Tibial nerve (tissue), 4 donors: ENCODE results near the gene TAS2R30. TPM values are rescaled to one million over a fixed set of nuclear protein-coding genes. Genes with fewer than 3 reads are reported as not detected.

Experiments used
- DNase-seq, 2 donors: peaks; one replicate each; pipeline ENCODE4 v3.0.0-alpha.2; 2019; ENCODE audit warnings: low spot score in 2 of 2
- H3K27ac ChIP-seq, 4 donors: fragments of 200-600 bp; sonication (generic) in 3 of 4; one replicate each; pipeline ENCODE4 v1.5.1; 2017 to 2019; ENCODE audit warnings: mild to moderate bottlenecking in 1 of 4
- H3K27me3 ChIP-seq, 2 donors: fragments of 200-600 bp; sonication (generic) in 1 of 2; one replicate each; pipeline versions ENCODE4 v1.5.1 to v1.6.0; 2017 to 2019
- H3K36me3 ChIP-seq, 3 donors: fragments of 200-600 bp; sonication (generic); one replicate each; pipeline ENCODE4 v1.5.1; 2018 to 2019
- H3K4me1 ChIP-seq, 4 donors: fragments of 200-600 bp; sonication (generic) in 3 of 4; one replicate each; pipeline ENCODE4 v1.5.1; 2017 to 2019
- H3K4me3 ChIP-seq, 4 donors: fragments of 200-600 bp; sonication (generic) in 3 of 4; one replicate each; pipeline ENCODE4 v1.5.1; 2017 to 2019; ENCODE audit warnings: mild to moderate bottlenecking in 1 of 4, moderate library complexity in 1 of 4
- H3K9me3 ChIP-seq, 4 donors: fragments of 200-600 bp; sonication (generic) in 3 of 4; one replicate each; pipeline ENCODE4 v1.5.1; 2017 to 2019
- EP300 ChIP-seq, 2 donors: sonication (generic); formaldehyde crosslinking; IDR thresholded peaks; one replicate each; pipeline ENCODE4 v1.6.1; 2017; ENCODE audit warnings: antibody characterized with exemption in 2 of 2, mild to moderate bottlenecking in 1 of 2
- POLR2A ChIP-seq, 2 donors: fragments of 450-650 bp; IDR thresholded peaks; one replicate each; pipeline ENCODE4 v1.6.1; 2017; ENCODE audit warnings: antibody characterized with exemption in 2 of 2, mild to moderate bottlenecking in 2 of 2, moderate library complexity in 2 of 2
- WGBS, 2 donors: methylation state at CpG; one replicate each; pipeline ENCODE4 v1.1.5; 2018; 5-methylcytosine and 5-hydroxymethylcytosine counted together
- total RNA-seq, 4 donors: library from RNA; depleted of rRNA; stranded (reverse); fragments of >200 nt; gene quantifications; one replicate each; pipeline ENCODE4 v1.1.0, GENCODE V29; 2016
- TF ChIP-seq, protein P1 (sequence below), 5 experiments: fragments of 200-600 bp in 3 of 5; fragments of 450-650 bp in 2 of 5; sonication (generic) in 3 of 5; IDR thresholded peaks; one replicate each; pipeline ENCODE4 v1.5.1; 2016 to 2019; ENCODE audit warnings: antibody characterized with exemption in 5 of 5, mild to moderate bottlenecking in 3 of 5, moderate library complexity in 2 of 5

The TAS2R30 gene
- total RNA-seq, 4 donors from 2014 or later = 4.9 to 9.0 (median 6.3) TPM

DNA sequence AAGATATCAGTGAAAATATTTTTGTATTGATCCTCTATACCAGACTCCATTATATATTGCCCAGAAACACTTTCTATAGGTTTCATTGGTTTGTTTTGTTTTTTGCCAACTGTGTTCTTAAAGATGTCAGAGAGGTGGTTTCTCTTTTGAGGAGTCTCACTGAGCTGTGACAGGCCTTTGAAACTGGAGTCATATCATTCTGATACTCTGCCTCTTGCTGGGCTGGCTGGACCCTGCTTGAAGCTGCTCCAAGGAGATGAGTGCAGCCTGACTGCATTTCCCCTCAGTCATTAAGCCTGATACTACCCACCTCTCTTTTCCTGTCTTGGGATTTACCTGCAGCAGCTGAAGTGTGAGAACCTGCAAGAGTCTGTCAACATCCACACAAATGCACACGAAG lies 16.4 kb upstream of the TAS2R30 start:
- WGBS, 2 donors = 59 to 68% methylated on average over 1 of the region's 1 CpG

DNA sequence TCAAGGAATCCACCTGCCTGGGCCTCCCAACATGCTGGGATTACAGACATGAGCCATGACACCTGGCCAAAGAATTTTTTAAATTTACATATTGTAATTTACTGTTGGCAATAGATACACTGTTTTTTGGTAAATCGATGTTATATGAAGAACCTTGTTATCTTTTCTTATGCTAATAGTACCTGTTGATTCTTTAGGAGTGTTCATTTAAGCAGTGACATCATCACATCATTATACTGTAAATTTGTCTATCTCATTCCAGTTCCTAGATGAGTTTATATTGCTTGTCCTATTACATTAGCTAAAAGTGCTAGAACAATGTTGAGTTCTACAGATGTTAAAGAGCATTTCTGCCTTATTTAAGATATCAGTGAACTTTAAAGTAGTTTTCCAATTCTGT lies 13.0 kb upstream of the TAS2R30 start:
- no peaks in the 10 kb centered on the region for H3K27me3 ChIP-seq
- TF ChIP-seq POLR2A (IDR thresholded peaks at IDR 0.05) = no peak
- TF ChIP-seq, protein P1, sequence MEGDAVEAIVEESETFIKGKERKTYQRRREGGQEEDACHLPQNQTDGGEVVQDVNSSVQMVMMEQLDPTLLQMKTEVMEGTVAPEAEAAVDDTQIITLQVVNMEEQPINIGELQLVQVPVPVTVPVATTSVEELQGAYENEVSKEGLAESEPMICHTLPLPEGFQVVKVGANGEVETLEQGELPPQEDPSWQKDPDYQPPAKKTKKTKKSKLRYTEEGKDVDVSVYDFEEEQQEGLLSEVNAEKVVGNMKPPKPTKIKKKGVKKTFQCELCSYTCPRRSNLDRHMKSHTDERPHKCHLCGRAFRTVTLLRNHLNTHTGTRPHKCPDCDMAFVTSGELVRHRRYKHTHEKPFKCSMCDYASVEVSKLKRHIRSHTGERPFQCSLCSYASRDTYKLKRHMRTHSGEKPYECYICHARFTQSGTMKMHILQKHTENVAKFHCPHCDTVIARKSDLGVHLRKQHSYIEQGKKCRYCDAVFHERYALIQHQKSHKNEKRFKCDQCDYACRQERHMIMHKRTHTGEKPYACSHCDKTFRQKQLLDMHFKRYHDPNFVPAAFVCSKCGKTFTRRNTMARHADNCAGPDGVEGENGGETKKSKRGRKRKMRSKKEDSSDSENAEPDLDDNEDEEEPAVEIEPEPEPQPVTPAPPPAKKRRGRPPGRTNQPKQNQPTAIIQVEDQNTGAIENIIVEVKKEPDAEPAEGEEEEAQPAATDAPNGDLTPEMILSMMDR (IDR thresholded peaks at IDR 0.05) = no peak
- TF ChIP-seq EP300 (IDR thresholded peaks at IDR 0.05) = no peak
- WGBS, 2 donors = 91 to 96% methylated on average over 1 of the region's 1 CpG

More for the DNA sequence above, 16.4 kb upstream of the TAS2R30 start:
- Histone ChIP-seq H3K4me1 (no peaks in the 10 kb centered on the region), H3K9me3 (peaks cover 0 to 7% (median 0%) of the 10 kb centered on the region in 4 donors), H3K4me3 (no peak overlapping the region), H3K27me3 (no peaks in the 10 kb centered on the region), H3K36me3 (peaks cover 0 to 8% (median 0%) of the 10 kb centered on the region in 3 donors), H3K27ac (no peak overlapping the region)
- TF ChIP-seq EP300 (IDR thresholded peaks at IDR 0.05) (no peak), POLR2A (IDR thresholded peaks at IDR 0.05) (no peak)
- TF ChIP-seq, protein P1 (IDR thresholded peaks at IDR 0.05) = no peak
- DNase-seq = no peak

DNA sequence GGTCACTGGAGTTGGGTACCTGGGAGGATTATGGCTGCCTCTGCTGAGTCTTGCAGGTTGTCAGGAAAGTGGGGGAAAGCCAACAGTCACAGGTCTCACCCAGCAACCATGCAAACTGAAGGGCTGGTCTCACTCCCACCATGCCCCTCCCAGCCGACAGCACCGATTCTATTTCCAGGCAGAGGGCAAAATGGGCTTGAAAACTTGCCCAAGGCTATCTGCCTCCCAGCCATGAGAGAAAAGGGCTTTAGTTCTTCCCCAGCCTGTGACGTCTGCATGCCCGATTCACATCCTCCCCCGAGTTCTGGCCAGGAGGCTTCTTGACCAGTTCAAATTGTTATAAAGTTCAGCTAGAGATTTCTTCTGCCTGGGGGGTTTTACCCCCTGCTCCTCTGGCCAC lies 9.9 kb upstream of the TAS2R30 start:
- no peaks in the 10 kb centered on the region for H3K4me1 ChIP-seq
- H3K4me3 ChIP-seq = no peak overlapping the region
- DNase-seq = no peak
- no peak overlapping the region for H3K27ac ChIP-seq
- WGBS, 2 donors = 73 to 92% methylated on average over 5 of the region's 5 CpGs
- TF ChIP-seq, protein P1 (IDR thresholded peaks at IDR 0.05) = no peak
- no peak for TF ChIP-seq POLR2A (IDR thresholded peaks at IDR 0.05)
- no peak for TF ChIP-seq EP300 (IDR thresholded peaks at IDR 0.05)
- H3K27me3 ChIP-seq = no peaks in the 10 kb centered on the region
- peaks cover 0 to 34% (median 0%) of the 10 kb centered on the region in 3 donors for H3K36me3 ChIP-seq
- peaks cover 0 to 26% (median 3%) of the 10 kb centered on the region in 4 donors for H3K9me3 ChIP-seq

More for the DNA sequence above, 13.0 kb upstream of the TAS2R30 start:
- Histone ChIP-seq H3K27ac (no peak overlapping the region), H3K4me3 (no peak overlapping the region), H3K36me3 (peaks cover 0 to 32% (median 0%) of the 10 kb centered on the region in 3 donors), H3K9me3 (peaks cover 0 to 26% (median 3%) of the 10 kb centered on the region in 4 donors), H3K4me1 (no peaks in the 10 kb centered on the region)
- no peak for DNase-seq

DNA sequence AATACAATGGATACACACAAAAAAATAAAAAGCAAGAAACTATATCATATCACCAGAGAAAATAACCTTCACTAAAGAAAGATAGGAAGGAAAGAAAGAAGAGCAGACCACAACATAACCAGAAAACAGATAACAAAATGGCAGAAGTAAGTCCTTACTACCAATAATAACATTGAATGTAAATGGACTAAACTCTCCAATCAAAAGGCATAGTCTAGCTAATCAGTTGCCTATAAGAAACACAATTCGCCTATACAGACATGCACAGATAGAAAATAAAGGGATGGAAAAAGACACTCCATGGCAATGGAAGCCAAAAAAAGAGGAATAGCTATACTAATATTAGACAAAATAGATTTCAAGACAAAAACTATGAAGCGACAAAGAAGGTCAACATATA lies 8.9 kb upstream of the TAS2R30 start:
- H3K27me3 ChIP-seq = no peaks in the 10 kb centered on the region
- H3K27ac ChIP-seq = no peak overlapping the region
- no peak for DNase-seq
- no peak for TF ChIP-seq POLR2A (IDR thresholded peaks at IDR 0.05)
- TF ChIP-seq EP300 (IDR thresholded peaks at IDR 0.05) = no peak
- TF ChIP-seq, protein P1 (IDR thresholded peaks at IDR 0.05) = no peak
- H3K36me3 ChIP-seq = peaks cover 0 to 34% (median 0%) of the 10 kb centered on the region in 3 donors
- H3K4me1 ChIP-seq = no peaks in the 10 kb centered on the region
- H3K4me3 ChIP-seq = no peak overlapping the region
- H3K9me3 ChIP-seq = peaks cover 0 to 26% (median 3%) of the 10 kb centered on the region in 4 donors
- 68 to 71% methylated on average over 2 of the region's 2 CpGs for WGBS, 2 donors

DNA sequence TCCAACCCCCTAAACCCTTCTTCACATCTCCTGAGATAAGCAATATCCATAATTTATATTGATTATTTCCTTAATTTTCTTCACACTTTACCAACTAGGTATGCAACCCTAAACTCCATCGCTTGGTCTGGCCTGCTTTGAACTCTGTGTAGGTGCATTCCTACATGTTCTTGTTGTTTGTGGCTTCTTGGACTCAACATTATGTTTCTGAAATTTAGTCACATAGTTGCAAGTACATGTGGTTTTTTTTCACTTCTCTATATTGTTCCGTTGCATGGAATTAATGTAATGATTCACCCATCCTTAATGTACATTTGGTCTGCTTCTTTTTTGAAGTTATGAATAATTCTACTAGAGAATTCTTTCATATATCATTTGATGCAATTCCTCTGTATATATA lies 1.6 kb upstream of the TAS2R30 start:
- no peaks in the 10 kb centered on the region for H3K9me3 ChIP-seq
- DNase-seq = no peak
- 66 to 77% methylated on average over 2 of the region's 2 CpGs for WGBS, 2 donors
- H3K27me3 ChIP-seq = no peaks in the 10 kb centered on the region
- peaks cover 0 to 30% (median 0%) of the 10 kb centered on the region in 4 donors for H3K4me1 ChIP-seq
- no peaks in the 10 kb centered on the region for H3K36me3 ChIP-seq
- TF ChIP-seq POLR2A (IDR thresholded peaks at IDR 0.05) (no peak), EP300 (IDR thresholded peaks at IDR 0.05) (no peak)
- TF ChIP-seq, protein P1 (IDR thresholded peaks at IDR 0.05) = no peak
- no peak overlapping the region for H3K4me3 ChIP-seq
- H3K27ac ChIP-seq = no peak overlapping the region
